Neural cell (in vitro differentiated cells): ENCODE data around the gene GAP43. TPM values are rescaled to one million over a fixed set of nuclear protein-coding genes. Genes with fewer than 3 reads are reported as not detected.

Experiments used
- H2AFZ ChIP-seq: fragments of 200-600, 300-800 bp; sonication (generic), shearing (Covaris generic); 2 replicates; pipeline ENCODE4 v1.6.0; 2014; ENCODE audit warnings: low read depth, mild to moderate bottlenecking, antibody characterized with exemption, low read length, moderate library complexity
- H3F3A ChIP-seq: fragments of 200-600 bp; shearing (Covaris generic); 2 replicates; pipeline ENCODE4 v1.6.1; 2016; ENCODE audit warnings: mild to moderate bottlenecking, moderate library complexity, mixed read lengths, antibody characterized with exemption, low read length; ENCODE audit not compliant: insufficient read depth, poor library complexity, severe bottlenecking
- H3K27ac ChIP-seq: fragments of 200-600, 300-800 bp; sonication (generic), shearing (Covaris generic); 2 replicates; pipeline ENCODE4 v1.5.1; 2014; ENCODE audit warnings: mild to moderate bottlenecking, low read length, moderate library complexity
- H3K27me3 ChIP-seq: fragments of 300-800, 200-600 bp; sonication (generic), shearing (Covaris generic); 2 replicates; pipeline ENCODE4 v1.6.0; 2014; ENCODE audit warnings: mild to moderate bottlenecking, low read depth, low read length, moderate library complexity; ENCODE audit not compliant: insufficient read depth
- H3K36me3 ChIP-seq: fragments of 300-800, 200-600 bp; sonication (generic), shearing (Covaris generic); 2 replicates; pipeline ENCODE4 v1.5.1; 2014; ENCODE audit warnings: mild to moderate bottlenecking, antibody characterized with exemption, low read length, moderate library complexity; ENCODE audit not compliant: insufficient read depth
- H3K4me2 ChIP-seq: fragments of 300-800, 200-600 bp; sonication (generic), shearing (Covaris generic); 2 replicates; pipeline ENCODE4 v1.6.0; 2014; ENCODE audit warnings: mild to moderate bottlenecking, low read length
- H3K4me3 ChIP-seq: fragments of 300-800, 200-600 bp; sonication (generic), shearing (Covaris generic); 2 replicates; pipeline ENCODE4 v1.5.1; 2014; ENCODE audit warnings: mild to moderate bottlenecking, low read length, moderate library complexity
- H3K79me2 ChIP-seq: fragments of 200-600 bp; shearing (Covaris generic); replicated peaks from 2 replicates; pipeline ENCODE4 v1.6.0; 2014; ENCODE audit warnings: mild to moderate bottlenecking, low read length, moderate library complexity; ENCODE audit not compliant: insufficient read depth
- H3K9ac ChIP-seq: fragments of 300-800, 200-600 bp; sonication (generic), shearing (Covaris generic); 2 replicates; pipeline ENCODE4 v1.6.1; 2016; ENCODE audit warnings: mild to moderate bottlenecking, low read length, mixed read lengths
- H3K9me2 ChIP-seq: fragments of 200-600 bp; shearing (Covaris generic); 2 replicates; pipeline ENCODE4 v1.6.1; 2016; ENCODE audit warnings: mild to moderate bottlenecking, low read length, mixed read lengths; ENCODE audit not compliant: insufficient read depth
- H3K9me3 ChIP-seq: fragments of 200-600, 300-800 bp; sonication (generic), shearing (Covaris generic); 2 replicates; pipeline ENCODE4 v1.6.1; 2016; ENCODE audit warnings: mild to moderate bottlenecking, mixed run types, low read length, moderate library complexity, mixed read lengths
- H4K20me1 ChIP-seq: fragments of 200-600 bp; shearing (Covaris generic); 2 replicates; pipeline ENCODE4 v1.6.1; 2016; ENCODE audit warnings: mild to moderate bottlenecking, mixed run types; ENCODE audit not compliant: insufficient read depth
- EP300 ChIP-seq: fragments of 450-650 bp; conservative IDR thresholded peaks from 2 replicates; pipeline ENCODE4 v1.6.1; 2014; ENCODE audit warnings: antibody characterized with exemption, mild to moderate bottlenecking, moderate library complexity; ENCODE audit not compliant: poor library complexity, severe bottlenecking
- EZH2 ChIP-seq: fragments of 200-600, 300-800 bp; shearing (Covaris generic), sonication (generic); IDR thresholded peaks from 2 replicates; pipeline ENCODE4 v1.6.1; 2014; ENCODE audit warnings: antibody characterized with exemption, low read length, borderline replicate concordance, mild to moderate bottlenecking; ENCODE audit not compliant: insufficient read depth, poor library complexity, severe bottlenecking
- MXI1 ChIP-seq: fragments of 450-650 bp; conservative IDR thresholded peaks from 2 replicates; pipeline ENCODE4 v1.6.1; 2014; ENCODE audit warnings: antibody characterized with exemption, mild to moderate bottlenecking; ENCODE audit not compliant: poor library complexity, severe bottlenecking
- POLR2AphosphoS5 ChIP-seq: IDR thresholded peaks from 2 replicates; pipeline ENCODE4 v1.6.1; 2012
- RAD21 ChIP-seq: fragments of 450-650 bp; conservative IDR thresholded peaks from 2 replicates; pipeline ENCODE4 v1.6.1; 2014; ENCODE audit warnings: antibody characterized with exemption, mild to moderate bottlenecking, moderate library complexity
- SMC3 ChIP-seq: fragments of 450-650 bp; conservative IDR thresholded peaks from 2 replicates; pipeline ENCODE4 v1.6.1; 2014; ENCODE audit warnings: antibody characterized with exemption, mild to moderate bottlenecking, moderate library complexity; ENCODE audit not compliant: poor library complexity
- TAF1 ChIP-seq: IDR thresholded peaks from 2 replicates; pipeline ENCODE4 v1.6.1; 2012; ENCODE audit warnings: low read depth
- polyA plus RNA-seq: library from polyadenylated mRNA; depleted of rRNA; stranded (reverse); fragments of >200 nt; gene quantifications from 2 replicates; pipeline ENCODE4 v1.2.3, GENCODE V29; 2014
- TF ChIP-seq, protein P1 (sequence below): fragments of 450-650 bp; IDR thresholded peaks from 2 replicates; pipeline ENCODE4 v1.5.1; 2014; ENCODE audit warnings: antibody characterized with exemption, mild to moderate bottlenecking, moderate library complexity; ENCODE audit not compliant: poor library complexity, severe bottlenecking
- TF ChIP-seq, protein P2 (sequence below): IDR thresholded peaks from 2 replicates; pipeline ENCODE4 v1.6.1; 2012; ENCODE audit warnings: borderline replicate concordance

Gene GAP43
- polyA plus RNA-seq, 1 donor from 2014 or later: 1,327 TPM

DNA sequence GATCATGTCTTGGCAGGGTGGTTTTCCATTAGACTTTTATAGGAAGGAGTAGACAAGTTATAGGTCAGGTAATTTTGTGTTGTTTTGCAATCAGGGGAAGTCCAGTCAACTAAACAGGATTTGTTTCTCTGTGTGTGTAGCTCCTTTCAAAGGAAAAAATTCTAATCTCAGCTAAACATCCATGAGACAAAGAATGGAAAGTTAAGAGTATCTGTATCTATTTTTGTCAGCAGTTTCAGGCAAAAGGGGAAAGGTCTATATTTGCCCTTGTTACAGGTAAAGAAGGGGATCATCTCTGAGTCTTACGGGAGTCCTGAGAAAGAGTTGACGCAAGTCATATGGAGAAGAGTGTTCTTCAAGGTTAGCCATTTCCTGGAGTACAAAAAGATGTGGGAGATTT, 79.3 kb downstream of the GAP43 start:
- TF ChIP-seq POLR2AphosphoS5 (no peak), SMC3 (no peak), MXI1 (no peak), TAF1 (no peak), EP300 (no peak), RAD21 (no peak), EZH2 (no peak)
- TF ChIP-seq, protein P1, sequence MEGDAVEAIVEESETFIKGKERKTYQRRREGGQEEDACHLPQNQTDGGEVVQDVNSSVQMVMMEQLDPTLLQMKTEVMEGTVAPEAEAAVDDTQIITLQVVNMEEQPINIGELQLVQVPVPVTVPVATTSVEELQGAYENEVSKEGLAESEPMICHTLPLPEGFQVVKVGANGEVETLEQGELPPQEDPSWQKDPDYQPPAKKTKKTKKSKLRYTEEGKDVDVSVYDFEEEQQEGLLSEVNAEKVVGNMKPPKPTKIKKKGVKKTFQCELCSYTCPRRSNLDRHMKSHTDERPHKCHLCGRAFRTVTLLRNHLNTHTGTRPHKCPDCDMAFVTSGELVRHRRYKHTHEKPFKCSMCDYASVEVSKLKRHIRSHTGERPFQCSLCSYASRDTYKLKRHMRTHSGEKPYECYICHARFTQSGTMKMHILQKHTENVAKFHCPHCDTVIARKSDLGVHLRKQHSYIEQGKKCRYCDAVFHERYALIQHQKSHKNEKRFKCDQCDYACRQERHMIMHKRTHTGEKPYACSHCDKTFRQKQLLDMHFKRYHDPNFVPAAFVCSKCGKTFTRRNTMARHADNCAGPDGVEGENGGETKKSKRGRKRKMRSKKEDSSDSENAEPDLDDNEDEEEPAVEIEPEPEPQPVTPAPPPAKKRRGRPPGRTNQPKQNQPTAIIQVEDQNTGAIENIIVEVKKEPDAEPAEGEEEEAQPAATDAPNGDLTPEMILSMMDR: no peak
- TF ChIP-seq, protein P2, sequence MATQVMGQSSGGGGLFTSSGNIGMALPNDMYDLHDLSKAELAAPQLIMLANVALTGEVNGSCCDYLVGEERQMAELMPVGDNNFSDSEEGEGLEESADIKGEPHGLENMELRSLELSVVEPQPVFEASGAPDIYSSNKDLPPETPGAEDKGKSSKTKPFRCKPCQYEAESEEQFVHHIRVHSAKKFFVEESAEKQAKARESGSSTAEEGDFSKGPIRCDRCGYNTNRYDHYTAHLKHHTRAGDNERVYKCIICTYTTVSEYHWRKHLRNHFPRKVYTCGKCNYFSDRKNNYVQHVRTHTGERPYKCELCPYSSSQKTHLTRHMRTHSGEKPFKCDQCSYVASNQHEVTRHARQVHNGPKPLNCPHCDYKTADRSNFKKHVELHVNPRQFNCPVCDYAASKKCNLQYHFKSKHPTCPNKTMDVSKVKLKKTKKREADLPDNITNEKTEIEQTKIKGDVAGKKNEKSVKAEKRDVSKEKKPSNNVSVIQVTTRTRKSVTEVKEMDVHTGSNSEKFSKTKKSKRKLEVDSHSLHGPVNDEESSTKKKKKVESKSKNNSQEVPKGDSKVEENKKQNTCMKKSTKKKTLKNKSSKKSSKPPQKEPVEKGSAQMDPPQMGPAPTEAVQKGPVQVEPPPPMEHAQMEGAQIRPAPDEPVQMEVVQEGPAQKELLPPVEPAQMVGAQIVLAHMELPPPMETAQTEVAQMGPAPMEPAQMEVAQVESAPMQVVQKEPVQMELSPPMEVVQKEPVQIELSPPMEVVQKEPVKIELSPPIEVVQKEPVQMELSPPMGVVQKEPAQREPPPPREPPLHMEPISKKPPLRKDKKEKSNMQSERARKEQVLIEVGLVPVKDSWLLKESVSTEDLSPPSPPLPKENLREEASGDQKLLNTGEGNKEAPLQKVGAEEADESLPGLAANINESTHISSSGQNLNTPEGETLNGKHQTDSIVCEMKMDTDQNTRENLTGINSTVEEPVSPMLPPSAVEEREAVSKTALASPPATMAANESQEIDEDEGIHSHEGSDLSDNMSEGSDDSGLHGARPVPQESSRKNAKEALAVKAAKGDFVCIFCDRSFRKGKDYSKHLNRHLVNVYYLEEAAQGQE: no peak
- H3K9ac ChIP-seq: no peak overlapping the region
- H3F3A ChIP-seq: peaks cover 11% of the 10 kb centered on the region
- H3K27ac ChIP-seq: no peak overlapping the region
- H3K79me2 ChIP-seq: peaks cover 70% of the 10 kb centered on the region
- H2AFZ ChIP-seq: no peak overlapping the region
- no peaks in the 10 kb centered on the region for H3K9me2 ChIP-seq
- no peak overlapping the region for H3K4me3 ChIP-seq
- H3K27me3 ChIP-seq: no peaks in the 10 kb centered on the region
- H4K20me1 ChIP-seq: peaks cover 6% of the 10 kb centered on the region
- no peak overlapping the region for H3K4me2 ChIP-seq
- H3K36me3 ChIP-seq: peaks cover 4% of the 10 kb centered on the region
- H3K9me3 ChIP-seq: no peaks in the 10 kb centered on the region

DNA sequence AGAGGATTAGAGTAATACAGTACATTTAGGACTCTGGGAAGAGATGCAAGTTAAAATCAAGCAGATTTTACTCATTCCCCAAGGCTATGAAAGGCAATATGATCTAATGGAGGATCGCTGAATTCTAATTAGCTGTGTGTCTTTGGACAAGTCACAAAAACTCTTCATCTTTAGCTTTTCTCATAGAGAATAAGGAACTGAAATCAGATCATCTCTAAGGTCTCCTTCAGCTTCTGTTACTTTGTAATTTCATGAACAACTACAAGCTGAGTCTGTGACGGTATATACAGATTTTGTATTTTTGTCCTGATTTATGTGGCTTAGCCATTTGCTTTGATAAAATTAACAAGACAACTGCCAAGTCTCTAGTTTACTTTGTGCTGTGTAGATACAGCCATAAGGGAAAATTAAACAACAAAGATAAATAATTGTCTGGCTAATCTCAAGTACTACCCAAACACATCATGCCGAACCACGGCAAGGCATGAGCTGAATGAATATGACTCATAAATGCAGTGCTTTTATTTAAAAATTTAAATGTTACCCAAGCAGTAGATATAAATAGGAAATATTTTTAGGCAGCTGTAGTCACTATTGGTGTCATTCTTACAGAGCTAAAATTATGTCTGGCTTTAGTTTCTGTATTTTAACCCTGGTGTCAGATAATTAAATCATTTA, 81.5 kb downstream of the GAP43 start:
- H3K27me3 ChIP-seq: no peaks in the 10 kb centered on the region
- H3K27ac ChIP-seq: no peak overlapping the region
- no peak overlapping the region for H3K9ac ChIP-seq
- H4K20me1 ChIP-seq: peaks cover 4% of the 10 kb centered on the region
- H2AFZ ChIP-seq: no peak overlapping the region
- peaks cover 8% of the 10 kb centered on the region for H3F3A ChIP-seq
- no peak for TF ChIP-seq TAF1
- TF ChIP-seq EZH2: no peak
- TF ChIP-seq MXI1: no peak
- TF ChIP-seq, protein P1: no peak
- TF ChIP-seq POLR2AphosphoS5: no peak
- no peak for TF ChIP-seq EP300
- TF ChIP-seq, protein P2: no peak
- TF ChIP-seq SMC3: no peak
- TF ChIP-seq RAD21: no peak
- no peak overlapping the region for H3K4me2 ChIP-seq
- no peaks in the 10 kb centered on the region for H3K9me3 ChIP-seq
- H3K9me2 ChIP-seq: no peaks in the 10 kb centered on the region
- peaks cover 82% of the 10 kb centered on the region for H3K79me2 ChIP-seq
- H3K36me3 ChIP-seq: peaks cover 8% of the 10 kb centered on the region
- H3K4me3 ChIP-seq: no peak overlapping the region
